Hepatocyte (in vitro differentiated cells): ENCODE data around the gene POLD2. TPM values are rescaled to one million over a fixed set of nuclear protein-coding genes. Genes with fewer than 3 reads are reported as not detected.

Experiments used
- DNase-seq: peaks from one replicate; pipeline ENCODE4 v3.0.0-alpha.2; 2016; ENCODE audit warnings: low spot score
- H2AFZ ChIP-seq: fragments of 200-600 bp; sonication (generic); 2 replicates; pipeline ENCODE4 v1.6.0; 2016; ENCODE audit warnings: antibody characterized with exemption, mild to moderate bottlenecking
- H3K27ac ChIP-seq: fragments of 200-600 bp; sonication (generic); 2 replicates; pipeline ENCODE4 v1.5.1; 2016; ENCODE audit warnings: mild to moderate bottlenecking
- H3K27me3 ChIP-seq: fragments of 200-600 bp; sonication (generic); 2 replicates; pipeline ENCODE4 v1.6.1; 2016
- H3K36me3 ChIP-seq: fragments of 200-600 bp; sonication (generic); replicated peaks from 2 replicates; pipeline ENCODE4 v1.5.1; 2016; ENCODE audit warnings: low read depth; ENCODE audit not compliant: insufficient read depth
- H3K4me1 ChIP-seq: fragments of 200-600 bp; sonication (generic); 2 replicates; pipeline ENCODE4 v1.5.1; 2016; ENCODE audit warnings: mild to moderate bottlenecking, moderate library complexity; ENCODE audit not compliant: insufficient read depth
- H3K4me2 ChIP-seq: fragments of 200-600 bp; sonication (generic); 2 replicates; pipeline ENCODE4 v1.6.0; 2016
- H3K4me3 ChIP-seq: fragments of 200-600 bp; sonication (generic); 2 replicates; pipeline ENCODE4 v1.5.1; 2016; ENCODE audit warnings: mild to moderate bottlenecking
- H3K79me2 ChIP-seq: fragments of 200-600 bp; sonication (generic); 2 replicates; pipeline ENCODE4 v1.6.0; 2017; ENCODE audit warnings: mild to moderate bottlenecking
- H3K9me2 ChIP-seq: fragments of 200-600 bp; sonication (generic); replicated peaks from 2 replicates; pipeline ENCODE4 v1.6.0; 2017; ENCODE audit warnings: mild to moderate bottlenecking; ENCODE audit not compliant: insufficient read depth
- H3K9me3 ChIP-seq: fragments of 200-600 bp; sonication (generic); 2 replicates; pipeline ENCODE4 v1.5.1; 2016; ENCODE audit warnings: low read depth, mild to moderate bottlenecking
- H4K20me1 ChIP-seq: fragments of 200-600 bp; sonication (generic); 2 replicates; pipeline ENCODE4 v1.6.0; 2016; ENCODE audit warnings: mild to moderate bottlenecking; ENCODE audit not compliant: insufficient read depth, poor library complexity, severe bottlenecking
- EZH2 ChIP-seq: fragments of 200-600 bp; sonication (generic); IDR thresholded peaks from 2 replicates; pipeline ENCODE4 v1.6.1; 2016; ENCODE audit warnings: antibody characterized with exemption, mild to moderate bottlenecking, borderline replicate concordance
- EZH2phosphoT487 ChIP-seq: fragments of 200-600 bp; sonication (generic); IDR thresholded peaks from one replicate; pipeline ENCODE4 v1.6.1; 2018; ENCODE audit warnings: antibody characterized with exemption, mild to moderate bottlenecking, low read depth, moderate library complexity; ENCODE audit not compliant: unreplicated experiment, severe bottlenecking
- WGBS: methylation state at CpG from one replicate; pipeline ENCODE4 v1.1.6; 2016; ENCODE audit warnings: low lambda C conversion rate; ENCODE audit errors: missing lambda C conversion rate; 5-methylcytosine and 5-hydroxymethylcytosine counted together
- polyA plus RNA-seq: library from polyadenylated mRNA; unstranded; fragments of >200 nt; fragmentation: Nextera tagmentation; extraction: Ambion mirVana; gene quantifications from 2 replicates; pipeline ENCODE4 v1.2.1, GENCODE V29; 2016
- total RNA-seq: library from RNA; depleted of rRNA; stranded (reverse); fragments of >200 nt; gene quantifications from 2 replicates; pipeline ENCODE4 v1.2.3, GENCODE V29; 2014
- TF ChIP-seq, protein P1 (sequence below): fragments of 200-600 bp; sonication (generic); IDR thresholded peaks from 2 replicates; pipeline ENCODE4 v1.5.1; 2016; ENCODE audit warnings: antibody characterized with exemption, mild to moderate bottlenecking; ENCODE audit not compliant: poor library complexity

Gene POLD2
- total and polyA plus RNA-seq, 2 experiments from 2014 or later: 59.9 to 110 TPM

DNA sequence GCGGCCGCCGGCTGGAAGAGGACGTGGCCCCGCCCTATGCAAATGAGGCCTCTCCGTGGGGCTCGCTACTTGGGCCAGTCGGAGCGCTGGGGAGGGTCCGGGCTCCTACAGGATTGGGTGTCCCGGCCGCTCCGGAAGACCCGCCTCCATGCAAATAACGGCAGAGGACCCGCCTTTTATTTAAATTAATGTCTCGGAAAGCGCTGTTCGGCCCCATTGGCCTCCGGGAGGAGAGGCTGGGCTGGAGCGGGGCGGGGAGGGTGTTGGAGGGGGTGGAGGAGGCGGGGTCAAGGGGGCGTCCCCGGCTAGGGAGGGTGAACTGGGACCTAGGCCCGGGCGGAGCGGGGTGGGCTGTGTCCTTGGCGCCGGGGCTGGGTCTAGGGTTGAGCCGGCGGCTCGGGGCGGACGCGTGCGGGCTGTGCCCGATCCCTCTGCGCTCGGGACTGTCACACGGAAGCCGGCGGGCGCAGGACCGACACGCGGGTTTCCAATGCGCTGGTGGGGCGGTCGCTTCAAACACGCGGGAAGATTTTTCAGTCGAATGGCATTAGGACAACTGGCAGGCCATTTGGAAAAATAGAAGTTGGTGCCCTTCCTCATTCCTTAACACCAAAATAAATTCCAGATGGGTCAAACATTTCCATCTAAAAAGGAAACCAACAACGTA lies 40.7 kb downstream of the POLD2 start:
- H2AFZ ChIP-seq: peak overlapping the region; percentile 28
- WGBS: under 1% methylated on average over 24 of the region's 54 CpGs
- TF ChIP-seq EZH2 (no peak), EZH2phosphoT487 (no peak)
- TF ChIP-seq, protein P1, sequence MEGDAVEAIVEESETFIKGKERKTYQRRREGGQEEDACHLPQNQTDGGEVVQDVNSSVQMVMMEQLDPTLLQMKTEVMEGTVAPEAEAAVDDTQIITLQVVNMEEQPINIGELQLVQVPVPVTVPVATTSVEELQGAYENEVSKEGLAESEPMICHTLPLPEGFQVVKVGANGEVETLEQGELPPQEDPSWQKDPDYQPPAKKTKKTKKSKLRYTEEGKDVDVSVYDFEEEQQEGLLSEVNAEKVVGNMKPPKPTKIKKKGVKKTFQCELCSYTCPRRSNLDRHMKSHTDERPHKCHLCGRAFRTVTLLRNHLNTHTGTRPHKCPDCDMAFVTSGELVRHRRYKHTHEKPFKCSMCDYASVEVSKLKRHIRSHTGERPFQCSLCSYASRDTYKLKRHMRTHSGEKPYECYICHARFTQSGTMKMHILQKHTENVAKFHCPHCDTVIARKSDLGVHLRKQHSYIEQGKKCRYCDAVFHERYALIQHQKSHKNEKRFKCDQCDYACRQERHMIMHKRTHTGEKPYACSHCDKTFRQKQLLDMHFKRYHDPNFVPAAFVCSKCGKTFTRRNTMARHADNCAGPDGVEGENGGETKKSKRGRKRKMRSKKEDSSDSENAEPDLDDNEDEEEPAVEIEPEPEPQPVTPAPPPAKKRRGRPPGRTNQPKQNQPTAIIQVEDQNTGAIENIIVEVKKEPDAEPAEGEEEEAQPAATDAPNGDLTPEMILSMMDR: no peak

DNA sequence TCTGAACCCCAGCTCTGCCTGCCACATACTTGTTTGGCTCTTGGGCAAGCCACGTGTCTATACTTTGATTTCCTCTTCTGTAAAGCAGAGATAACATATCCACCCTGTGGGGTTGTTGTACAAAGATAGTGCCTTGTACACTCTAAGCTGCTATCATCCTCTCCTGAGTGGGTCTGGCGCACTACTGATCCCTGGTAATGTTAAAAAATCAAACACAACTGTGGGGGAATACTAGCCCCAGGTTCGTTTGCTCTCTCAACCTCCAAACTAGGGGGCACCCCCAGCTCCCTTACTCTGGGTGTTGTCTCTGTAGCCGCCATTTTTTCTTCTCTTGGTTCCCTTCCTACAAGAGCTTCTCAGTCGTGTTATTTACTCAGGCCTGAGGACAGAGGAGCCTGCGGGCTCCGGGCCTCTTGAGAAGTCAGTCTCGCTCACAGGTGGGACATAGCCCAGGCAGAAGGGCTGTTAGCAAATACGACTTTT lies 42.0 kb downstream of the POLD2 start:
- Histone ChIP-seq H3K9me2 (no peaks in the 10 kb centered on the region), H3K36me3 (no peaks in the 10 kb centered on the region), H3K4me3 (no peak overlapping the region), H4K20me1 (no peaks in the 10 kb centered on the region), H3K27ac (peak overlapping the region; percentile 88), H2AFZ (no peak overlapping the region), H3K9me3 (no peaks in the 10 kb centered on the region), H3K4me1 (peaks cover 6% of the 10 kb centered on the region), H3K79me2 (peaks cover 9% of the 10 kb centered on the region), H3K4me2 (peak overlapping the region; percentile 86), H3K27me3 (no peaks in the 10 kb centered on the region)
- DNase-seq: no peak
- no peak for TF ChIP-seq EZH2phosphoT487
- TF ChIP-seq EZH2: no peak
- TF ChIP-seq, protein P1: no peak
- WGBS: 71% methylated on average over 9 of the region's 9 CpGs

More for the DNA sequence above, 40.7 kb downstream of the POLD2 start:
- Histone ChIP-seq H3K4me1 (peaks cover 6% of the 10 kb centered on the region), H3K27me3 (no peaks in the 10 kb centered on the region), H3K9me2 (no peaks in the 10 kb centered on the region), H3K36me3 (no peaks in the 10 kb centered on the region), H3K4me3 (peak overlapping the region; percentile 20), H4K20me1 (no peaks in the 10 kb centered on the region), H3K27ac (peak overlapping the region; percentile 55), H3K79me2 (peaks cover 9% of the 10 kb centered on the region), H3K9me3 (no peaks in the 10 kb centered on the region), H3K4me2 (peak overlapping the region; percentile 71)
- peak; percentile 99 for DNase-seq

DNA sequence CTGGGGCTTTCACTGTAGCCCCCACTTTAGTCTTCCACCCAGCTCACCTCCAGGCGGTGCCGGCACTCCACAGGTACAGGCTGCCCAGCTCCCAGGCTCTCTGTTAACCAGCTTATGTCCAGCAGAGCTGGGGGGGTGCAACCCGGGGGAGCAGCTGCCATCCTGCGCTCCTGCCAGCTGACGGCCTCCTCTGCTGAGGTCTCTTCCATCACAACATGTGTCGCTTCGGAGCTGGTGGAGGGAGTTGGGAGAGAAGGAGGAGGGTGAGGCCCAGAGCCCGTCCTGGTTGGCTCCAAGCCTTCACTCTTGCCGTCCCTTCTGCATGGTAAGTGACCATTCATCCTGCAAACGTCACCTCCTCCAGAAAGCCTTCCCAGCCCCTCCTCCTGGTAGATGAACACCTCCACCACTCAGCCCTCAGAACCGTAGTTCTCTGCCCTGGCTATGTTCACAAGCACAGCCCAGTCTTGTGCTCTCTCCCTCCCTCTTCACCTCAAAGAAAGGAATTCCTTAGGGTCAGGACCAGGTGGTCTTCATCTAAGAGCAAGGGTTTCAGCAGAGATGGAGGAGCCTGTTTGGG lies 42.6 kb downstream of the POLD2 start:
- Histone ChIP-seq H3K9me3 (no peaks in the 10 kb centered on the region), H4K20me1 (no peaks in the 10 kb centered on the region), H3K4me3 (no peak overlapping the region), H3K36me3 (no peaks in the 10 kb centered on the region), H3K4me1 (peaks cover 6% of the 10 kb centered on the region), H3K27ac (no peak overlapping the region), H2AFZ (no peak overlapping the region), H3K79me2 (peaks cover 9% of the 10 kb centered on the region), H3K9me2 (no peaks in the 10 kb centered on the region), H3K27me3 (no peaks in the 10 kb centered on the region), H3K4me2 (peak overlapping the region; percentile 86)
- DNase-seq: no peak
- WGBS: 92% methylated on average over 11 of the region's 11 CpGs
- TF ChIP-seq, protein P1: no peak
- TF ChIP-seq EZH2phosphoT487 (no peak), EZH2 (no peak)
